MM.1S (cell line): ENCODE data around the gene MYBPC3.

ENCODE experiments used
- DNase-seq: peaks from one replicate; pipeline ENCODE4 v3.0.0-alpha.2; 2015
- H2AFZ ChIP-seq: fragments of 300-600 bp; sonication (generic); 2 replicates; pipeline ENCODE4 v1.6.0; 2016; ENCODE audit warnings: antibody characterized with exemption, low read length
- H3F3A ChIP-seq: fragments of 300-600 bp; sonication (generic); 2 replicates; pipeline ENCODE4 v1.6.1; 2016; ENCODE audit warnings: mild to moderate bottlenecking, antibody characterized with exemption, low read length, moderate library complexity, mixed read lengths; ENCODE audit not compliant: insufficient read depth
- H3K27ac ChIP-seq: fragments of 300-600 bp; sonication (generic); 2 replicates; pipeline ENCODE4 v1.5.1; 2016; ENCODE audit warnings: mild to moderate bottlenecking, low read length
- H3K27me3 ChIP-seq: fragments of 300-600 bp; sonication (generic); replicated peaks from 2 replicates; pipeline ENCODE4 v1.6.0; 2016; ENCODE audit warnings: low read length; ENCODE audit not compliant: insufficient read depth
- H3K36me3 ChIP-seq: fragments of 300-600 bp; sonication (generic); replicated peaks from 2 replicates; pipeline ENCODE4 v1.6.1; 2016; ENCODE audit warnings: mild to moderate bottlenecking, low read length, mixed read lengths; ENCODE audit not compliant: insufficient read depth
- H3K4me1 ChIP-seq: fragments of 300-600 bp; sonication (generic); 2 replicates; pipeline ENCODE4 v1.6.1; 2016; ENCODE audit warnings: low read length, mixed read lengths
- H3K4me2 ChIP-seq: fragments of 300-600 bp; sonication (generic); 2 replicates; pipeline ENCODE4 v1.6.0; 2016; ENCODE audit warnings: low read depth, low read length
- H3K4me3 ChIP-seq: fragments of 300-600 bp; sonication (generic); 2 replicates; pipeline ENCODE4 v1.5.1; 2016; ENCODE audit warnings: low read length, mixed read lengths
- H3K79me2 ChIP-seq: fragments of 300-600 bp; sonication (generic); 2 replicates; pipeline ENCODE4 v1.6.1; 2016; ENCODE audit warnings: mixed run types, low read length, mixed read lengths
- H3K9ac ChIP-seq: fragments of 300-600 bp; sonication (generic); 2 replicates; pipeline ENCODE4 v1.6.1; 2016; ENCODE audit warnings: low read length, mixed read lengths
- H3K9me2 ChIP-seq: fragments of 300-600 bp; sonication (generic); replicated peaks from 2 replicates; pipeline ENCODE4 v1.6.1; 2016; ENCODE audit warnings: mild to moderate bottlenecking, low read length, mixed read lengths; ENCODE audit not compliant: insufficient read depth
- H3K9me3 ChIP-seq: fragments of 300-600 bp; sonication (generic); replicated peaks from 2 replicates; pipeline ENCODE4 v1.6.1; 2016; ENCODE audit warnings: mild to moderate bottlenecking, low read length, mixed read lengths; ENCODE audit not compliant: insufficient read depth
- H4K20me1 ChIP-seq: fragments of 300-600 bp; sonication (generic); 2 replicates; pipeline ENCODE4 v1.6.1; 2016; ENCODE audit warnings: mild to moderate bottlenecking, low read length, moderate library complexity, mixed read lengths; ENCODE audit not compliant: insufficient read depth
- EZH2 ChIP-seq: fragments of 300-600 bp; sonication (generic); optimal IDR thresholded peaks from 2 replicates; pipeline ENCODE3; 2017; ENCODE audit warnings: low read depth, mild to moderate bottlenecking, antibody characterized with exemption, low read length, mixed read lengths
- EZH2phosphoT487 ChIP-seq: fragments of 300-600 bp; sonication (generic); IDR thresholded peaks from 2 replicates; pipeline ENCODE4 v1.6.1; 2018; ENCODE audit warnings: antibody characterized with exemption, low read length
- TF ChIP-seq, protein P1 (sequence below): fragments of 300-600 bp; sonication (generic); IDR thresholded peaks from 2 replicates; pipeline ENCODE4 v1.5.1; 2016; ENCODE audit warnings: antibody characterized with exemption, low read length, mixed read lengths

Gene MYBPC3

DNA sequence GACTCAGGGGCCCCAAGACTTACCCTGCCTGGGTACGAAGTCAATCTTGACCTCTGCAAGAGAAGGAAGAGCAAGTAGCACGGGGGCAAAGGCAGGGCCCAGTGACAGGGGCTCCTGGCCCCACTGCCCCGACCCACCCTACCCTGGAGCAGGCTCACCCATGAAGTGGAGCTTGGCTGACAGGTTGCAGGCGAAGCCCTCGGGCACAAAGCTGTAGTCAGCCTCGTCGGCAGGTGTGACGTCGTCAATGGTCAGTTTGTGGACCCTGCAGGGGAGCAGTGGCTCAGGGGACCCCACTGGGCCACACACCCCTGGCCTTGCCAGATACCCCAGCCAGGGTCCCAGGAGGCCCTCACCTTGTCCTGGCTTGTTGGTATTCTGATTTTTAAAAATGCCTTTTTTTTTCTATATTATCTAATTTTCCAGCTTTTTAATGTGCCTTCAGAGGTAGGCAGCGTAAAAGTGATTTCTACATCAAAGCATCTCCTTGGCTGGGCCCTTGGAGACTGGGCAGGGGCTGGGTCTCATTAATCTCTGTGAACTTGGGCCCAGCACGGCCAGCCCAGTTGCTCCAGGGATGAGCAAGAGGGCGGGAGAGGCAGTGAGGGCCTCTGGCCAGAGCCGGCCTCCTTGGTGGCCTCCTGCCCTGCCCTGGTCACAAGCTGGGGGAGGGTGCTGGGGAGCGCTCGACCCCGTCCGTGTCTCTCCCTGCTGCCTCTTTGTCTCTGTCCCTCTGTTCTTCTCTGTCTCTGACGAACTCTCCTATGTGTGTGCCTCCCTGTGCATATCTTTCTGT lies 11.3 kb downstream of the MYBPC3 start:
- no peaks in the 10 kb centered on the region for H3K79me2 ChIP-seq
- TF ChIP-seq, protein P1, sequence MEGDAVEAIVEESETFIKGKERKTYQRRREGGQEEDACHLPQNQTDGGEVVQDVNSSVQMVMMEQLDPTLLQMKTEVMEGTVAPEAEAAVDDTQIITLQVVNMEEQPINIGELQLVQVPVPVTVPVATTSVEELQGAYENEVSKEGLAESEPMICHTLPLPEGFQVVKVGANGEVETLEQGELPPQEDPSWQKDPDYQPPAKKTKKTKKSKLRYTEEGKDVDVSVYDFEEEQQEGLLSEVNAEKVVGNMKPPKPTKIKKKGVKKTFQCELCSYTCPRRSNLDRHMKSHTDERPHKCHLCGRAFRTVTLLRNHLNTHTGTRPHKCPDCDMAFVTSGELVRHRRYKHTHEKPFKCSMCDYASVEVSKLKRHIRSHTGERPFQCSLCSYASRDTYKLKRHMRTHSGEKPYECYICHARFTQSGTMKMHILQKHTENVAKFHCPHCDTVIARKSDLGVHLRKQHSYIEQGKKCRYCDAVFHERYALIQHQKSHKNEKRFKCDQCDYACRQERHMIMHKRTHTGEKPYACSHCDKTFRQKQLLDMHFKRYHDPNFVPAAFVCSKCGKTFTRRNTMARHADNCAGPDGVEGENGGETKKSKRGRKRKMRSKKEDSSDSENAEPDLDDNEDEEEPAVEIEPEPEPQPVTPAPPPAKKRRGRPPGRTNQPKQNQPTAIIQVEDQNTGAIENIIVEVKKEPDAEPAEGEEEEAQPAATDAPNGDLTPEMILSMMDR: no peak
- TF ChIP-seq EZH2: no peak
- no peak for TF ChIP-seq EZH2phosphoT487
- no peak overlapping the region for H3K4me3 ChIP-seq
- no peaks in the 10 kb centered on the region for H3K36me3 ChIP-seq
- no peaks in the 10 kb centered on the region for H3K9me2 ChIP-seq
- H4K20me1 ChIP-seq: no peaks in the 10 kb centered on the region
- no peak overlapping the region for H3K27ac ChIP-seq
- no peaks in the 10 kb centered on the region for H3K4me1 ChIP-seq
- no peak overlapping the region for H3K9ac ChIP-seq
- no peaks in the 10 kb centered on the region for H3K9me3 ChIP-seq
- H3K4me2 ChIP-seq: no peak overlapping the region
- no peak overlapping the region for H2AFZ ChIP-seq
- no peak for DNase-seq
- no peaks in the 10 kb centered on the region for H3F3A ChIP-seq
- H3K27me3 ChIP-seq: peaks cover 19% of the 10 kb centered on the region

GRCh38 chr11:47340010-47340409 lies 12.5 kb downstream of the MYBPC3 start:
- DNase-seq: no peak
- no peaks in the 10 kb centered on the region for H3K36me3 ChIP-seq

GRCh38 chr11:47338396-47339241 lies 13.9 kb downstream of the MYBPC3 start:
- TF ChIP-seq, protein P1: no peak
- TF ChIP-seq EZH2: no peak
- no peak for TF ChIP-seq EZH2phosphoT487
- Histone ChIP-seq H3K79me2 (no peaks in the 10 kb centered on the region), H3K9me3 (no peaks in the 10 kb centered on the region), H3F3A (no peaks in the 10 kb centered on the region), H3K4me1 (no peaks in the 10 kb centered on the region), H4K20me1 (no peaks in the 10 kb centered on the region), H2AFZ (no peak overlapping the region), H3K27ac (no peak overlapping the region), H3K9me2 (no peaks in the 10 kb centered on the region), H3K4me3 (no peak overlapping the region), H3K9ac (no peak overlapping the region), H3K36me3 (no peaks in the 10 kb centered on the region), H3K4me2 (no peak overlapping the region), H3K27me3 (peaks cover 4% of the 10 kb centered on the region; the same call in 1 of the 2 replicates)
- no peak for DNase-seq

More at GRCh38 chr11:47340010-47340409, 12.5 kb downstream of the MYBPC3 start:
- TF ChIP-seq EZH2 (no peak), EZH2phosphoT487 (no peak)
- TF ChIP-seq, protein P1: no peak
- Histone ChIP-seq H3K9me3 (no peaks in the 10 kb centered on the region), H4K20me1 (no peaks in the 10 kb centered on the region), H3K27me3 (peaks cover 7% of the 10 kb centered on the region; the same call in 1 of the 2 replicates), H2AFZ (no peak overlapping the region), H3F3A (no peaks in the 10 kb centered on the region), H3K79me2 (no peaks in the 10 kb centered on the region), H3K4me1 (no peaks in the 10 kb centered on the region), H3K4me3 (no peak overlapping the region), H3K9ac (no peak overlapping the region), H3K9me2 (no peaks in the 10 kb centered on the region), H3K27ac (no peak overlapping the region), H3K4me2 (no peak overlapping the region)
